Measurements from ENCODE around the gene R3HDM1. TPM values are rescaled to one million over a fixed set of nuclear protein-coding genes. Genes with fewer than 3 reads are reported as not detected.
"Not testable (repeated sequence)": the region's sequence is repeated elsewhere in the genome, so short reads cannot be mapped to it uniquely, and the experiment has no call there.

R3HDM1 gene
- total RNA-seq, 4 donors from 2014 or later: 24.0 to 40.4 (median 30.4) TPM

- no peak for DNase-seq
- no peak overlapping the region for H3K27ac ChIP-seq
- H3K36me3 ChIP-seq: peaks cover 4 to 7% of the 10 kb centered on the region in 2 donors
- intact Hi-C loops (cut with DNase I): no loop called here
- 96% methylated on average over 7 of the region's 7 CpGs for WGBS, 2 donors
- no peaks in the 10 kb centered on the region for H3K4me1 ChIP-seq
- no peaks in the 10 kb centered on the region for H3K27me3 ChIP-seq
- no peak for TF ChIP-seq POLR2A (IDR thresholded peaks at IDR 0.05)
- TF ChIP-seq CTCF (IDR thresholded peaks at IDR 0.05): no peak
- no peaks in the 10 kb centered on the region for H3K9me3 ChIP-seq
- no peak overlapping the region for H3K4me3 ChIP-seq (replicated peaks in 1 of 3)
Observed at GRCh38 chr2:135641156-135642068, 110.1 kb downstream of the R3HDM1 start.

GRCh38 chr2:135647836-135648579, 116.7 kb downstream of the R3HDM1 start:
- H3K9me3 ChIP-seq: no peaks in the 10 kb centered on the region
- intact Hi-C loops (cut with DNase I): no loop called here
- TF ChIP-seq POLR2A (IDR thresholded peaks at IDR 0.05) (no peak), CTCF (IDR thresholded peaks at IDR 0.05) (no peak)
- no peak overlapping the region for H3K4me3 ChIP-seq (replicated peaks in 1 of 3)
- H3K36me3 ChIP-seq: peaks cover 5 to 19% of the 10 kb centered on the region in 2 donors
- no peak overlapping the region for H3K27ac ChIP-seq
- WGBS, 2 donors: 87 to 95% methylated on average over 2 of the region's 2 CpGs
- no peaks in the 10 kb centered on the region for H3K27me3 ChIP-seq
- no peak for DNase-seq
- H3K4me1 ChIP-seq: no peaks in the 10 kb centered on the region

GRCh38 chr2:135650721-135651120, 119.4 kb downstream of the R3HDM1 start:
- intact Hi-C loops (cut with DNase I): no loop called here
- no peak for DNase-seq
- no peaks in the 10 kb centered on the region for H3K4me1 ChIP-seq
- peaks cover 0 to 15% of the 10 kb centered on the region in 2 donors for H3K36me3 ChIP-seq
- no peak overlapping the region for H3K4me3 ChIP-seq (replicated peaks in 1 of 3)
- H3K27me3 ChIP-seq: no peaks in the 10 kb centered on the region
- 93 to 98% methylated on average over 1 of the region's 1 CpG for WGBS, 2 donors
- no peak overlapping the region for H3K27ac ChIP-seq
- no peak for TF ChIP-seq POLR2A (IDR thresholded peaks at IDR 0.05)
- TF ChIP-seq CTCF (IDR thresholded peaks at IDR 0.05): no peak
- H3K9me3 ChIP-seq: no peaks in the 10 kb centered on the region

GRCh38 chr2:135651717-135652116, 120.4 kb downstream of the R3HDM1 start:
- intact Hi-C loops (cut with DNase I): no loop called here
- WGBS, 2 donors: 98 to 100% methylated on average over 3 of the region's 3 CpGs

GRCh38 chr2:135654239-135654638, 123.0 kb downstream of the R3HDM1 start:
- DNase-seq; H3K9me3 ChIP-seq; H3K27me3 ChIP-seq; H3K4me1 ChIP-seq; H3K36me3 ChIP-seq; intact Hi-C loops (cut with DNase I); H3K27ac ChIP-seq; H3K4me3 ChIP-seq (replicated peaks in 1 of 3): not testable (repeated sequence)
- WGBS, 2 donors: 96 to 100% methylated on average over 5 of the region's 5 CpGs

More at GRCh38 chr2:135651717-135652116, 120.4 kb downstream of the R3HDM1 start:
- Histone ChIP-seq H3K9me3 (no peaks in the 10 kb centered on the region), H3K4me1 (no peaks in the 10 kb centered on the region), H3K36me3 (peaks cover 0 to 15% of the 10 kb centered on the region in 2 donors), H3K27ac (no peak overlapping the region), H3K27me3 (no peaks in the 10 kb centered on the region), H3K4me3 (replicated peaks in 1 of 3) (no peak overlapping the region)
- DNase-seq: no peak
- TF ChIP-seq CTCF (IDR thresholded peaks at IDR 0.05) (no peak), POLR2A (IDR thresholded peaks at IDR 0.05) (no peak)

Data from thyroid gland (tissue), 4 donors.